ENCODE measurements around the gene IRS2.

The IRS2 gene

DNA sequence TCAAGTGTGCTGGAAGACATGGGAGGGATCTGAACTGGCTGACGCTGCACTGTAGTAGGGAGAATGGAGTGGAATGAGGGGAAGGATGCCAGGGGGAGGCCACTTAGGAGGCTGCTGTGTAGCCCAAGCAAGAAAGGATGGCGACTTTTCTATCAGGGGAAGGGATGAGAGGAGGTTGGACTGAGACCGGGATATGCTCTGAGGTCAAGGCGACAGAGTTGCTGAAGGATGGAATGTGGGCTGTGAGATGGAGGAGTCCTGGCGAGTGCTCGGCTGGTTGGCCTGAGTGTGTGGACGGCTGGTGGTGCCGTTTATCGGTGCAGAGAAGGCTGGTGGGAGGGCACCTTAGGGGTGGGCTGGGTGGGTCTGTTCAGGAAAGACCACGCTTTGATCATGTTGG, 45.7 kb downstream of the IRS2 start:
- TF ChIP-seq, protein P1, sequence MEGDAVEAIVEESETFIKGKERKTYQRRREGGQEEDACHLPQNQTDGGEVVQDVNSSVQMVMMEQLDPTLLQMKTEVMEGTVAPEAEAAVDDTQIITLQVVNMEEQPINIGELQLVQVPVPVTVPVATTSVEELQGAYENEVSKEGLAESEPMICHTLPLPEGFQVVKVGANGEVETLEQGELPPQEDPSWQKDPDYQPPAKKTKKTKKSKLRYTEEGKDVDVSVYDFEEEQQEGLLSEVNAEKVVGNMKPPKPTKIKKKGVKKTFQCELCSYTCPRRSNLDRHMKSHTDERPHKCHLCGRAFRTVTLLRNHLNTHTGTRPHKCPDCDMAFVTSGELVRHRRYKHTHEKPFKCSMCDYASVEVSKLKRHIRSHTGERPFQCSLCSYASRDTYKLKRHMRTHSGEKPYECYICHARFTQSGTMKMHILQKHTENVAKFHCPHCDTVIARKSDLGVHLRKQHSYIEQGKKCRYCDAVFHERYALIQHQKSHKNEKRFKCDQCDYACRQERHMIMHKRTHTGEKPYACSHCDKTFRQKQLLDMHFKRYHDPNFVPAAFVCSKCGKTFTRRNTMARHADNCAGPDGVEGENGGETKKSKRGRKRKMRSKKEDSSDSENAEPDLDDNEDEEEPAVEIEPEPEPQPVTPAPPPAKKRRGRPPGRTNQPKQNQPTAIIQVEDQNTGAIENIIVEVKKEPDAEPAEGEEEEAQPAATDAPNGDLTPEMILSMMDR (conservative IDR thresholded peaks at IDR 0.05; ENCODE audit: low read depth, low read length): no peak
- DNase-seq (ENCODE audit: low read depth): no peak
- H3K4me3 ChIP-seq (ENCODE audit: low read depth, low read length): no peak overlapping the region

DNA sequence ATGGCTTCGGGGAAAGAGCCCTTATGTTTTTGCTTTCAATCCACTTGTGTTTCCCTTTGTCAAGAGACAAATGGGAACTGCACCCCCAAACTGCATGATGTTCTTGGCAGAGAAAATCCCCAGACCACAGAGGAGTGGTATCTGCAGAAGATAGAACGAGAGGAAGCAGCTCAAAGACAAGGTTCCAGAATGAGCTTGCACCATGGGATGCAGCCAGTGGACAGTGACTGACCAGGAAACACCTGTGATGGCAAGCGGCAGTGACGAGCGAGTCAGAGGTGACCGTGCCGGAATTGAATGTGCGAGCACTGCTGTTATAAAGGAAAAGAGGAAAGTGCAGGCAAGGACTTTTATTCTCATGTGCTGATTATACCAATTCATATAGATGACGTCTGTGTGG, 46.3 kb downstream of the IRS2 start:
- no peak overlapping the region for H3K4me3 ChIP-seq (ENCODE audit: low read depth, low read length)
- TF ChIP-seq, protein P1 (conservative IDR thresholded peaks at IDR 0.05; ENCODE audit: low read depth, low read length): no peak
- DNase-seq (ENCODE audit: low read depth): no peak

DNA sequence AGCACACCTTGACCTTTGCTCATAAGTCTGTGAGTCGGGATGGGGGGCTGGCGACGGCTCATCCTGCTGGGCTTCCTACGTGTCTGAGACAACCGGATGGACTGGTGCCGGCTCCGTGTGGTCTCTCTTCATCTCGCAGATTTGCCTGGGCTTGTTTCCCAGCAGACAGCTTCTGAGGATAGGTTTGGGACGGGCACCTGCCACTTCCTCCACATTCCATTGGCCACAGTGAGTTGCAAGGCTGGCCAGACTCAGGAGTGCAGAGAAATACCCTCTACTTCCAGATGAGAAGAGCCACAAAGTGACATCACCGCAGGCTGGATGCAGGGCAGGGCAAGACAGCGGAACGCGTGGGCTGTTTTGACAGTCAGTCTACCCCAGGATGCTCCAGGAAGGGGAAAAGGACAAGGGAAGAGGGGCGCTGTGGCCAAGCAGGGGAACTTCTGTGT, 48.1 kb downstream of the IRS2 start:
- DNase-seq (ENCODE audit: low read depth): no peak
- TF ChIP-seq, protein P1 (conservative IDR thresholded peaks at IDR 0.05; ENCODE audit: low read depth, low read length): no peak
- H3K4me3 ChIP-seq (ENCODE audit: low read depth, low read length): no peak overlapping the region

DNA sequence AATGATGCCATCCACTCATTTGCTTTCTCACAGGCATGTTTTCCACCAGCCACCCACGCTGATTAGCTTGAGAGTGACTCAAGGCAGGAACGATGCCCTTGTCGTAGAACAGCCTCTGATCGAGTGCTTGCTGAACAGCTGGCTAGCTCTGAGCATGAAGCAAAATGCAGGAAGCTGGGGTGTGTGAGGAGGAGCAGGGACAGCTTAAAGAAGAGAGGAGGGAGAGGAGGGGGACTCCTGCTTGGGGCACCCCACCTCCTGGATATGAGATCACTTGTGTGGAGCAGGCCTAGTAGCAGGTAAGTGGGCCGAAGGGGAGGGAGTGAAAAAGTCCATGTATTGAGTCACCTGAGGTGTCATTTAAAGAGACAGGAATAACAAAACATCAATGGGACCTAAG, 48.8 kb downstream of the IRS2 start:
- no peak overlapping the region for H3K4me3 ChIP-seq (ENCODE audit: low read depth, low read length)
- TF ChIP-seq, protein P1 (conservative IDR thresholded peaks at IDR 0.05; ENCODE audit: low read depth, low read length): no peak
- no peak for DNase-seq (ENCODE audit: low read depth)

DNA sequence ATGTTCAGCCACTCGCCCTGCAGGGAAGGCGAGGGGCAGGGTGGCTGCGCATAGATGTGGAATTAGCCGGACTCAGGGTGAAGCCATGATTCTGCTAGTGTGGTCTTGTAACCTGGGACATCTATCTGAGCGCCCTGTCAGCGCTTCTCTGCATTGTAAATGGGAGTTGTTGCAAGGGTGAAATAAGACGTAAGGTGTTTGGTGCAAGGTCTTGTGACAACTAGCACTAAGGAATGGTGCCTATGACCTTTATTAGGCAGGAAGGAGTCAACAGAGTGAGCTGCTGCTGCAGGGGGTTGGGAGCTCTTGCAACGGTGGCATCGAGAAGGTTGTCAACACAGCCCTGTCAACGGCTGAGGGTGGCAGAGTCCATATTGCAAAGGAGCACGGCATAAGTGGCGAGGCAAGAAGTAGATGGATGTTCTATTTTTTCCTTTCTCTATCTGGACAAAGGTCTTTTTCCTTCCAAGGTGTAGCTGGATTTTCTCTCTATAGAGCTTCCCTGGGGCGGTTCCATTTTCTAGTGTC, 49.3 kb downstream of the IRS2 start:
- no peak overlapping the region for H3K4me3 ChIP-seq (ENCODE audit: low read depth, low read length)
- no peak for DNase-seq (ENCODE audit: low read depth)
- TF ChIP-seq, protein P1 (conservative IDR thresholded peaks at IDR 0.05; ENCODE audit: low read depth, low read length): no peak

DNA sequence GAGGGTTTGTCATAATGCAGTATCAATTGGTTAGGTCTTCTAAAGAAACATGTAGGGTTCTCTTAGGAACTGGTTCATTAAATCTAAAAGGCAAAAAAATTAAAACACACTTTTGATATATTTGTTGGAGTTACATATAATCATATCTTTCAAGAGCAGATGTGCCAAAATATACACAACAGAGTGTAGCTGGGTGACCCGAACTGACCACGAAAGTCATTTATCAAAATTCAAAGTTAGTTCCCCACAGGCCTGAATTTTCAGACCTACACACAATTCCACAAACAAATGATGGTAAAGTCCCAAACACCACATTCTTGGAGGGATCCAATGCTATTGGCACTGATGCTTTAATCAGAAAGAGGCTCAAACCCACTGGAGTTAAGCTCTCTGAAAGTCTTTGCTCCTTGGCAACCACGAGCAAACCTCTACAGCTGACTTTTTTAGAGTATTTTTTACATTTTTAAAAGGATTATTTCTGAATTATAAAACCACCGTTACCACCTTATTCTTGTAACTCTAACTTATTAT, 50.9 kb downstream of the IRS2 start:
- TF ChIP-seq, protein P1 (conservative IDR thresholded peaks at IDR 0.05; ENCODE audit: low read depth, low read length): no peak
- DNase-seq (ENCODE audit: low read depth): no peak
- H3K4me3 ChIP-seq (ENCODE audit: low read depth, low read length): no peak overlapping the region
